T-helper 1 cell treated with Interleukin-12 subunit alpha and Interleukin-12 subunit beta and Interleukin-4 antibody, amounts not matched to agents 30 μg/mL and 1 μg/mL, for 36 hours (primary cell): ENCODE data around the gene PSENEN.
"Not testable (repeated sequence)": the region's sequence is repeated elsewhere in the genome, so short reads cannot be mapped to it uniquely, and the experiment has no call there.

Source experiments
- H3K27ac Mint-ChIP-seq: one replicate; pipeline ENCODE4 v1.8.0; 2021; ENCODE audit warnings: mild to moderate bottlenecking, mixed read lengths
- H3K27me3 Mint-ChIP-seq: one replicate; pipeline ENCODE4 v1.8.0; 2021; ENCODE audit warnings: low read depth, mixed read lengths
- H3K36me3 Mint-ChIP-seq: one replicate; pipeline ENCODE4 v1.8.0; 2021; ENCODE audit warnings: low read depth, mixed read lengths
- H3K4me1 Mint-ChIP-seq: one replicate; pipeline ENCODE4 v1.8.0; 2021; ENCODE audit warnings: low read depth, mixed read lengths
- H3K4me3 Mint-ChIP-seq: one replicate; pipeline ENCODE4 v1.8.0; 2021; ENCODE audit warnings: mild to moderate bottlenecking, moderate library complexity, mixed read lengths
- H3K9me3 Mint-ChIP-seq: one replicate; pipeline ENCODE4 v1.8.0; 2021; ENCODE audit warnings: mixed read lengths

Gene PSENEN

DNA sequence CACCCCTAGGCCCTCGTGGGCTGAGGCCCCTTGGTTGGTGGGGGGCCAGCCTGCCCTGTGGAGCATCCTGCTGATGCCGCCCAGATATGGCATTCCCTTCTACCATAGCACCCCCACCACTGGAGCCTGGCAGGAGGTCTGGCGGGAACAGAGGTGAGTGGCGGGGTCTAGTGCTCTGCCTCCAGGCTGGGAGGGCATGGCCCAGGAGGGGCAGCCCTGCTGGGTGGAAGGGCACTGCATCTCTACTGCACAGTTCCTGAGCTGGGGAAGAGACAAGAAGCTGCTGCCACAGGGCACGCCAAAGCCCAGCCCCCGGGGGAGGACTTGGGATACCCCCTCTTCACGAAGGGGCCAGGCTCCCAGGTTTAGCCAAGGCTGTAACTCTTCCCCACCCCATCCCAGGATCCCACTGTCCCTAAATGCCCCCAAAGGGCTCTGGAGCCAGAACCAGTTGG, 30.1 kb upstream of the PSENEN start:
- H3K27me3 Mint-ChIP-seq, result no peaks in the 10 kb centered on the region
- peaks cover 62% of the 10 kb centered on the region for H3K4me1 Mint-ChIP-seq
- peak overlapping the region; percentile 97 for H3K27ac Mint-ChIP-seq
- no peaks in the 10 kb centered on the region for H3K9me3 Mint-ChIP-seq
- H3K4me3 Mint-ChIP-seq, result peak overlapping the region; percentile 93
- H3K36me3 Mint-ChIP-seq, result peaks cover 18% of the 10 kb centered on the region

DNA sequence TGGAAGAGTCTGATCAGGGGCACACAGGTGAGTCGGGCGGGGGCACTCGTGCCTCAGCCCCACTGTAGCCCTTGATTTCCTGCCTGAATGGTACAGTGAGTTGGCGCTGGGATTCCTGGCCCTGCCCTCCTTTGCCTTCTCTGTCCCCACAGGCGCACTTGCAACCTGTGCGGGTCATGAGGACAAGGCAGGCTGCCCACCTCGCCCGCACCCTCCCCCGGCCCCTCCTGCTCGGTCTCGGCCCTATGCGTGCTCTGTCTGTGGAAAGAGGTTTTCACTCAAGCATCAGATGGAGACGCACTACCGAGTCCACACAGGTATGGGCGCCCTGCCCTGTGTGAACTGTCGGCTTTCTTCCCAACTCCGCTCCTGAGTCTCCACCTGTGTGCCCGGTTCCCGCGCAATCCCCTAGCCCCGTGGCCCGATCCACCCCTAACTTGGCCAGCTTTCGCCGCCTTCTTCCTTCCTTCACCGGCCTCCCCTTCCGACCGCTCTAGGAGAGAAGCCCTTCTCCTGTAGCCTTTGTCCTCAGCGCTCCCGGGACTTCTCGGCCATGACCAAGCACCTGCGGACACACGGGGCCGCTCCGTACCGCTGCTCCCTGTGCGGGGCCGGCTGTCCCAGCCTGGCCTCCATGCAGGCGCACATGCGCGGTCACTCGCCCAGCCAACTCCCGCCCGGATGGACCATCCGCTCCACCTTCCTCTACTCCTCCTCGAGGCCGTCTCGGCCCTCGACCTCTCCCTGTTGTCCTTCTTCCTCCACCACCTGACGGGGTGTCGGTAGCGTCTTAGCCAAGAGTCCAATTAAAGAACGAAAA, 29.3 kb upstream of the PSENEN start:
- H3K9me3 Mint-ChIP-seq, result no peaks in the 10 kb centered on the region
- peak overlapping the region; percentile 93 for H3K4me3 Mint-ChIP-seq
- H3K36me3 Mint-ChIP-seq, result peaks cover 20% of the 10 kb centered on the region
- no peaks in the 10 kb centered on the region for H3K27me3 Mint-ChIP-seq
- peak overlapping the region; percentile 97 for H3K27ac Mint-ChIP-seq
- H3K4me1 Mint-ChIP-seq, result peaks cover 54% of the 10 kb centered on the region

DNA sequence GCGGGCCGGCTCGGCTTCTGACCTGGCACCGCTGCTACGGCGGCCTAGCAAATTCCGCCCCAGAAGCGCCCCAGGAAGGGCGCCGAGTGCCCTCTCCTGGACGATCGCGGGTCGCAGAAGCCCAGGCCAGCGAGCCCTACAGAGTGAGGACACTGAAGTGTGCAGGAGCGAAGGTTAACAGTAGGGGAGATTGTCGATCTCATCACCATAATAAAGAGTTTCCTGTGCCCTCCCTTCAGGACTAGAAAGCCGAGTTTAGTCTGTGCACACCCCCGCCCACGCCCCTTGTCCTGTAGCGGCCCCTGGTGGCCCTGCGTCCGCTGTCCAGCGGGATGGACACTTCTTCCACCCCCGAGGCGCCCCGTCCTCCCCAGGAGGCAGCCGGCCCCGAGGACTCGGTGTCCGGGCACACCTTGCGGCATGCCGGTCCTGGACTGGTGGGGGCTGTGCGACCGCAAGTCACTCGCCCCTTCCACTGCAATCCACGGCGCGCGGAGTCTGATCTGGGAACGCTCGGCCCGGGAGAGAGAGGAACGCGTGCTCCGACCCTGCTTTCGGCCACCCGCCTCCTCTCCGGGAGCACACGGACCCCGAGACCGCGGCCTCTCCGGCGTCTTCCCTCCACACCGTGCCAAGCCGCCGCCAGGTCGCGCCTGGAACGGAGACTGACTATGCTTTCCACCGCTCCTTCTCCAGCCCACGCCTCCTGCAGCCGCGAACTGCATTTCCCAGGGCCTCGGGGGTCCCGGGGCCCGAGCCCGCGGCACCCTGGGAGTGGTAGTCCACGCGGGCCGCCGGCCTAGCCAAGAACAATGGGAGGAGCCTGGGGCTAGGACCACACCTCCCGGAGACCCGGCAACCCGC, 28.4 kb upstream of the PSENEN start:
- no peaks in the 10 kb centered on the region for H3K27me3 Mint-ChIP-seq

DNA sequence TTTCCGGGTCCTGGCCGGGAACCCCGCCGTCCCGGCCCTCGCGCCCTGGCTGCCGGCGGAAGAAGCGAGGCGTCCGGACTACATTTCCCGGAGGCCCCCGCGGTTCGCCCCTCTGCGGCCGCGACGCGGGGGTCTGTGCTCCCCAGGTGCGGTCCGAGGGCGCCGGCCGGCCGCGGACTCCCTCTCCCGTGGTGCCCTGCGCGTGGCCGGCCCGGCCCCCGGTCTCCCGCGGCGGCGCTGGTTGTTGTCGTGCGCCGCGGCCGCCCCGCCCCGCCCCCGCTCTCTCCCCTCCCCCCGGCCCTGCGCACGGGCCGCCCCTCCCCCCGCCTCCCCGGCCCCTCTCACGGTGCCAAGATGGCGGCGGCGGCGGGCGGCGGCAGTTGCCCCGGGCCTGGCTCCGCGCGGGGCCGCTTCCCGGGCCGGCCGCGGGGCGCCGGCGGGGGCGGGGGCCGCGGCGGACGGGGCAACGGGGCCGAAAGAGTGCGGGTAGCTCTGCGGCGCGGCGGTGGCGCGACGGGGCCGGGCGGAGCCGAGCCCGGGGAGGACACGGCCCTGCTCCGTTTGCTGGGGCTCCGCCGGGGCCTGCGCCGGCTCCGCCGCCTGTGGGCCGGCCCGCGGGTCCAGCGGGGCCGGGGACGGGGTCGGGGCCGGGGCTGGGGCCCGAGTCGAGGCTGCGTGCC, 27.6 kb upstream of the PSENEN start, which contains the start of gene KMT2B:
KMT2B (plus strand) TSS at position 339 of the 680 bp plus-strand sequence; CDS start at position 355, 16 bp downstream.
- Mint-ChIP-seq H3K4me1 (peaks cover 42% of the 10 kb centered on the region), H3K4me3 (peak within 1 kb of the TSS; percentile 95), H3K36me3 (peaks cover 27% of the 10 kb centered on the region)

More for the DNA sequence above, 28.4 kb upstream of the PSENEN start:
- no peaks in the 10 kb centered on the region for H3K9me3 Mint-ChIP-seq
- peak overlapping the region; percentile 93 for H3K4me3 Mint-ChIP-seq
- H3K27ac Mint-ChIP-seq, result peak overlapping the region; percentile 97
- H3K36me3 Mint-ChIP-seq, result peaks cover 23% of the 10 kb centered on the region
- H3K4me1 Mint-ChIP-seq, result peaks cover 49% of the 10 kb centered on the region

DNA sequence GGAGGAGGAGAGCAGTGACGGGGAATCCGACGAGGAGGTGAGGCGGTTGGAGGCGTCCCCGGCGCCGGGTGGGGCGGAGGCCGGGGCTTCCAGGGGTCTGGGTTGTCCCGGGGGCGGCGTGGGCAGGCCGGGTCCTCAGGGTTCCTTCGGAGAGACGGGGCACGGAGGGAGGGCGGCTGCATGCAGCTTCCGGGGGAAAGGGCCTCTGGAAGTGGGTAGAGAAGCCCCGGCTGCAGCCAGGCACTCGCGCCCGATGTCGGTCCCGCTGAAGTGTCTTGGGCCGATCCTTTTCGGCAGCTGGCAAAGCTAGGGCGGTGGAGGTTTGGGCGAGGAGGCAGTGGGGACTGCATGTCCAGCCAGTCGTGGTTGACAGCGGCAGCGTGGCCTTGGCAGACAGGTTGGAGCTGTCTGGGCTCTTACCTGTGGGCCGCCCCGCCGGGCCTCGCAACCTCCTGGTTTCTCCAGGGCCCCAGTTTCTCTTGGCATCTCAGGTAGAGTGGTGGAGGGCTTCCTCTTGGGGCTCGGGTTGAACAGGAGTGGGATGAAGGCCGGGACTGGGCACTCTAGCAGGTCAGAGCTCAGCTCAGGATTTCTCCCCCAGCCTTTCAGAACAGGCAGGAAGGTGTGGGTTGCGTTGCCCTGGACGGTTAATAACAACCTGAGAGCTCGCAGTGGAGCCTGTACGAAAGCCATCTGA, 27.0 kb upstream of the PSENEN start:
- Mint-ChIP-seq H3K36me3 (peaks cover 31% of the 10 kb centered on the region), H3K9me3 (no peaks in the 10 kb centered on the region), H3K4me1 (peaks cover 36% of the 10 kb centered on the region), H3K27me3 (no peaks in the 10 kb centered on the region), H3K4me3 (peak overlapping the region; percentile 95), H3K27ac (peak overlapping the region; percentile 94)

More for the DNA sequence above, 27.6 kb upstream of the PSENEN start, which contains the start of gene KMT2B:
- Mint-ChIP-seq H3K9me3 (no peaks in the 10 kb centered on the region), H3K27ac (peak within 1 kb of the TSS; percentile 97), H3K27me3 (no peaks in the 10 kb centered on the region)

DNA sequence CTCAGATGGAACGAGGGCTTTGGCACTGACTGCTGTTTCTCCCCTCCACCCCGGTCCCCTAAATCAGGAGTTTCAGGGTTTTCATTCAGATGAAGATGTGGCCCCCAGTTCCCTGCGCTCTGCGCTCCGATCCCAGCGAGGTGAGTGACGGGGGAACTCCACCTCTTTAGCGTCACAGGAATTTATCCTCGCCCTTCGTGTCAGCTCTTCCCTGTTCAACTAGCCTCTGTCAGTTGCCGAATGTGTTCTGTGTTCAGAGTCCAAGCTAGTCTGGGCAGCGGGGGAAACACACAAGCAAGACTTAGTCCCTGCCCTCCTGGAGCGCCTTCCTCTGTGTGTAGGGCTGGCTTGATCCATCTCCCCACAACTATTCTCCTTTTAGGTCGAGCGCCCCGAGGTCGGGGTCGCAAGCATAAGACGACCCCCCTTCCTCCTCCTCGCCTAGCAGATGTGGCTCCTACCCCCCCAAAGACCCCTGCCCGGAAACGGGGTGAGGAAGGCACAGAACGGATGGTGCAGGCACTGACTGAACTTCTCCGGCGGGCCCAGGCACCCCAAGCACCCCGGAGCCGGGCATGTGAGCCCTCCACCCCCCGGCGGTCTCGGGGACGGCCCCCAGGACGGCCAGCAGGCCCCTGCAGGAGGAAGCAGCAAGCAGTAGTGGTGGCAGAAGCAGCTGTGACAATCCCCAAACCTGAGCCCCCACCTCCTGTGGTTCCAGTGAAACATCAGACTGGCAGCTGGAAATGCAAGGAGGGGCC, 25.9 kb upstream of the PSENEN start:
- peak overlapping the region; percentile 94 for H3K27ac Mint-ChIP-seq
- H3K36me3 Mint-ChIP-seq, result peaks cover 37% of the 10 kb centered on the region
- no peaks in the 10 kb centered on the region for H3K27me3 Mint-ChIP-seq
- peak overlapping the region; percentile 95 for H3K4me3 Mint-ChIP-seq
- no peaks in the 10 kb centered on the region for H3K9me3 Mint-ChIP-seq
- peaks cover 25% of the 10 kb centered on the region for H3K4me1 Mint-ChIP-seq

DNA sequence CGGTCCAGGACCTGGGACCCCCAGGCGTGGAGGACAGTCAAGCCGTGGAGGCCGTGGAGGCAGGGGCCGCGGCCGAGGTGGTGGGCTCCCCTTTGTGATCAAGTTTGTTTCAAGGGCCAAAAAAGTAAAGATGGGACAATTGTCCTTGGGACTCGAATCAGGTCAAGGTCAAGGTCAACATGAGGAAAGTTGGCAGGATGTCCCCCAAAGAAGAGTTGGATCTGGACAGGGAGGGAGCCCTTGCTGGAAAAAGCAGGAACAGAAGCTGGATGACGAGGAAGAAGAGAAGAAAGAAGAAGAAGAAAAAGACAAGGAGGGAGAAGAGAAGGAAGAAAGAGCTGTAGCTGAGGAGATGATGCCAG, 25.3 kb upstream of the PSENEN start:
- peaks cover 42% of the 10 kb centered on the region for H3K36me3 Mint-ChIP-seq
- no peaks in the 10 kb centered on the region for H3K27me3 Mint-ChIP-seq
- peaks cover 21% of the 10 kb centered on the region for H3K4me1 Mint-ChIP-seq
- peak overlapping the region; percentile 16 for H3K4me3 Mint-ChIP-seq
- H3K27ac Mint-ChIP-seq, result no peak overlapping the region
- no peaks in the 10 kb centered on the region for H3K9me3 Mint-ChIP-seq

DNA sequence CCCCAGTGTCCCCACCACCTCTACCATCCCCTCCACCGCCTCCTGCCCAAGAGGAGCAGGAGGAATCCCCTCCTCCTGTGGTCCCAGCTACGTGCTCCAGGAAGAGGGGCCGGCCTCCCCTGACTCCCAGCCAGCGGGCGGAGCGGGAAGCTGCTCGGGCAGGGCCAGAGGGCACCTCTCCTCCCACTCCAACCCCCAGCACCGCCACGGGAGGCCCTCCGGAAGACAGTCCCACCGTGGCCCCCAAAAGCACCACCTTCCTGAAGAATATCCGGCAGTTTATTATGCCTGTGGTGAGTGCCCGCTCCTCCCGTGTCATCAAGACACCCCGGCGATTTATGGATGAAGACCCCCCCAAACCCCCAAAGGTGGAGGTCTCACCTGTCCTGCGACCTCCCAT, 24.8 kb upstream of the PSENEN start:
- Mint-ChIP-seq H3K9me3 (no peaks in the 10 kb centered on the region), H3K4me3 (no peak overlapping the region), H3K27ac (no peak overlapping the region), H3K27me3 (no peaks in the 10 kb centered on the region), H3K4me1 (peaks cover 20% of the 10 kb centered on the region), H3K36me3 (peaks cover 47% of the 10 kb centered on the region)

DNA sequence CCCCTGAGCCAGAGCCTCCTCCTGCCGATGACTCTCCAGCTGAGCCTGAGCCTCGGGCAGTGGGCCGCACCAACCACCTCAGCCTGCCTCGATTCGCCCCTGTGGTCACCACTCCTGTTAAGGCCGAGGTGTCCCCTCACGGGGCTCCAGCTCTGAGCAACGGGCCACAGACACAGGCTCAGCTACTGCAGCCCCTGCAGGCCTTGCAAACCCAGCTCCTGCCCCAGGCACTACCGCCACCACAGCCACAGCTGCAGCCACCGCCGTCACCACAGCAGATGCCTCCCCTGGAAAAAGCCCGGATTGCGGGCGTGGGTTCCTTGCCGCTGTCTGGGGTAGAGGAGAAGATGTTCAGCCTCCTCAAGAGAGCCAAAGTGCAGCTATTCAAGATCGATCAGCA, 24.1 kb upstream of the PSENEN start:
- no peak overlapping the region for H3K27ac Mint-ChIP-seq
- no peak overlapping the region for H3K4me3 Mint-ChIP-seq
- H3K4me1 Mint-ChIP-seq, result peaks cover 13% of the 10 kb centered on the region
- no peaks in the 10 kb centered on the region for H3K27me3 Mint-ChIP-seq
- H3K36me3 Mint-ChIP-seq, result peaks cover 47% of the 10 kb centered on the region
- H3K9me3 Mint-ChIP-seq, result no peaks in the 10 kb centered on the region

DNA sequence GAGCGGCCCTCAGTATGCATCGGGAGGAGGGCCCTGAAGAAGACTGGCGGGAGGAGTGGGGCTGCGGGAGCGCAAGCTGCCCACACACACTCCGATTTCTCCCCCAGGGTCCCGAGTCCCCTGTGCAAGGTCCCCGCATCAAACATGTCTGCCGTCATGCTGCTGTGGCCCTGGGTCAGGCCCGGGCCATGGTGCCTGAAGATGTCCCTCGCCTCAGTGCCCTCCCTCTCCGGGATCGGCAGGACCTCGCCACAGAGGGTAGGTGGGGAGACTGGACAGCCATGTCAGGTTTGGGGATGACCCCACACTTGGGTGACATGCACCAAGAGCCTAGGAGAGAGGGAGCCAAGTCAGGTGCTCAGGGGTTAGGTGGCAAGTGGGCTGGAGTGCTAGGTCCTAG, 23.0 kb upstream of the PSENEN start:
- no peaks in the 10 kb centered on the region for H3K9me3 Mint-ChIP-seq
- H3K27me3 Mint-ChIP-seq, result no peaks in the 10 kb centered on the region
- H3K4me3 Mint-ChIP-seq, result no peak overlapping the region
- H3K36me3 Mint-ChIP-seq, result peaks cover 48% of the 10 kb centered on the region
- H3K4me1 Mint-ChIP-seq, result peaks cover 8% of the 10 kb centered on the region
- H3K27ac Mint-ChIP-seq, result peak overlapping the region; percentile 15

DNA sequence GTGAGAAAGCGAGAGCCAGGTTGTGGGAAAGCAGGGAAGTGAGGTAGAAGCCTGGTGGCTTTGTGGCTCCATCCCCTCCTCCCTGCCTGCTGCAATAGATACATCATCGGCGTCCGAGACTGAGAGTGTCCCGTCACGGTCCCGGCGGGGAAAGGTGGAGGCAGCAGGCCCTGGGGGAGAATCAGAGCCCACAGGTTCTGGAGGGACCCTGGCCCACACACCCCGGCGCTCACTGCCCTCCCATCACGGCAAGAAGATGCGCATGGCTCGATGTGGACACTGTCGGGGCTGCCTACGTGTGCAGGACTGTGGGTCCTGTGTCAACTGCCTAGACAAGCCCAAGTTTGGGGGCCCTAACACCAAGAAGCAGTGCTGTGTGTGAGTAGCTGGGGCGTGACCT, 22.6 kb upstream of the PSENEN start:
- Mint-ChIP-seq H3K27ac (no peak overlapping the region), H3K9me3 (no peaks in the 10 kb centered on the region), H3K27me3 (no peaks in the 10 kb centered on the region), H3K36me3 (peaks cover 50% of the 10 kb centered on the region), H3K4me1 (peaks cover 8% of the 10 kb centered on the region), H3K4me3 (no peak overlapping the region)

DNA sequence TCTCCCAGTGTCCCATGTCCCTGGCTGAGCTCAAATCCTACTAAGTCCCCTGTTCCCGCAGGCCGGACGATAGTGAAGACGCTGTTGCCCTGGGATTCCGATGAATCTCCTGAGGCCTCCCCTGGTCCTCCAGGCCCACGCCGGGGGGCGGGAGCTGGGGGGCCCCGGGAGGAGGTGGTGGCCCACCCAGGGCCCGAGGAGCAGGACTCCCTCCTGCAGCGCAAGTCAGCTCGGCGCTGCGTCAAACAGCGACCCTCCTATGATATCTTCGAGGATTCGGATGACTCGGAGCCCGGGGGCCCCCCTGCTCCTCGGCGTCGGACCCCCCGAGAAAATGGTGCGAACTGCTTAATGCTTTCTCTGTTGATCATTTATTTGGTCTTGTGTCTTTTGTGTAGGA, 21.8 kb upstream of the PSENEN start:
- Mint-ChIP-seq H3K27me3 (no peaks in the 10 kb centered on the region), H3K27ac (no peak overlapping the region), H3K36me3 (peaks cover 55% of the 10 kb centered on the region), H3K4me1 (peaks cover 8% of the 10 kb centered on the region), H3K9me3 (no peaks in the 10 kb centered on the region), H3K4me3 (no peak overlapping the region)

DNA sequence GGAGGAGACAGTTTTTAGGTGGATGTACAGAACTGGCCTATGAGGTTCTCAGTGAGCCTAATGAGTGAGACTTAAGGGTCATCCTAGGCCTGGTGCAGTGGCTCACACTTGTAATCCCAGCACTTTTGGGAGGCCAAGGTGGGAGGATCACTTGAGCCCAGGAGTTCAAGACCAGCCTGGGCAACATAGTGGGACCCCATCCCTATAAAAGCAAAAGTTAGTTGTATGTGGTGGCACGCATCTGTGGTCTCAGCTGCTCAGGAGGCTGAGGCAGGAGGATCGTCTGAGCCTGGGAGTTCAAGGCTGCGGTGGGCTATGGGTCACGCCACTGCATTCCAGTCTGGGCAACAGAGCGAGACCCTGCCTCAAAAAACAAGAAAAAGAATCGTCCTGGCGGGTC, 21.3 kb upstream of the PSENEN start:
- H3K4me3 Mint-ChIP-seq, H3K27me3 Mint-ChIP-seq, H3K9me3 Mint-ChIP-seq, H3K27ac Mint-ChIP-seq, H3K4me1 Mint-ChIP-seq: not testable (repeated sequence)
- H3K36me3 Mint-ChIP-seq, result peaks cover 57% of the 10 kb centered on the region
